ENCODE data around the gene TMEM60. TPM values are rescaled to one million over a fixed set of nuclear protein-coding genes. Genes with fewer than 3 reads are reported as not detected.

Gene TMEM60
- total and polyA plus RNA-seq, 2 of the 13 experiments (the other 11 are each of a cell fraction or from before 2014, with no cell fraction given) = 25.6 to 27.7 TPM

DNA sequence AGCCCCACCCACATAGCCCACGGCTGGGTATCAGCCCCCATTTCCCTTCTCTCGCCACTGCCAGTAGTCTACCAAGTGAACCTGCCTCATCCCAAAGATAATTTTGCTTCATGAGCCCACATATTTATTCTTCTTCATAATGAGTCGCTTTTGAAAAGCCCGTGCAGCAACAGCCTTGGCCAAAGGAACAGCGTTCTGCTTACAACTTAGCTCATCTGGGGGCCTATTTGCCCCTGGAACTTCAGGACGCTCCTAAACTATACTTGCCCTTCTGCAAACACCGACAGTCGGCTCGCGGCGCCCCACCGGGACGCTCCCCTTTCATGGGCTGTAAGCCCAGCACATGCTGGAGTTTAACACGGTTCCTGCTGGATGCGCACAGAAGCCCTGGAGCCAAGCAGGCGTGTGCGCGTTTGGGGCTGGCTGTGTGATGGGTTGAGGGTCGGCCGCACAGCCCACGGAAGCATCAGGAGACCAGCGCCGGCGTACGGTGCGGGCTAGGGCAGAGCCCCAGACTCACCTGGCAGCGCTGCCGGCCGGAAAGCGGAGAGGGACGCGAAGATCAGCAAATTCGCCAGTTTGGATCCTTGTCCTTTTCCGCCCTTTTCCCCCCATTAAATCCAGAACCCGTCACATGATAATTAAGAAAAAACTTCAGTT, 370 bp downstream of the TMEM60 start (continued):
- TF ChIP-seq, protein P1, sequence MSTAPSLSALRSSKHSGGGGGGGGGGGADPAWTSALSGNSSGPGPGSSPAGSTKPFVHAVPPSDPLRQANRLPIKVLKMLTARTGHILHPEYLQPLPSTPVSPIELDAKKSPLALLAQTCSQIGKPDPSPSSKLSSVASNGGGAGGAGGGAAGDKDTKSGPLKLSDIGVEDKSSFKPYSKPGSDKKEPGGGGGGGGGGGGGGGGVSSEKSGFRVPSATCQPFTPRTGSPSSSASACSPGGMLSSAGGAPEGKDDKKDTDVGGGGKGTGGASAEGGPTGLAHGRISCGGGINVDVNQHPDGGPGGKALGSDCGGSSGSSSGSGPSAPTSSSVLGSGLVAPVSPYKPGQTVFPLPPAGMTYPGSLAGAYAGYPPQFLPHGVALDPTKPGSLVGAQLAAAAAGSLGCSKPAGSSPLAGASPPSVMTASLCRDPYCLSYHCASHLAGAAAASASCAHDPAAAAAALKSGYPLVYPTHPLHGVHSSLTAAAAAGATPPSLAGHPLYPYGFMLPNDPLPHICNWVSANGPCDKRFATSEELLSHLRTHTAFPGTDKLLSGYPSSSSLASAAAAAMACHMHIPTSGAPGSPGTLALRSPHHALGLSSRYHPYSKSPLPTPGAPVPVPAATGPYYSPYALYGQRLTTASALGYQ (CRISPR knock-in tag; IDR thresholded peaks at IDR 0.05) = no peak
- TF ChIP-seq, protein P2, sequence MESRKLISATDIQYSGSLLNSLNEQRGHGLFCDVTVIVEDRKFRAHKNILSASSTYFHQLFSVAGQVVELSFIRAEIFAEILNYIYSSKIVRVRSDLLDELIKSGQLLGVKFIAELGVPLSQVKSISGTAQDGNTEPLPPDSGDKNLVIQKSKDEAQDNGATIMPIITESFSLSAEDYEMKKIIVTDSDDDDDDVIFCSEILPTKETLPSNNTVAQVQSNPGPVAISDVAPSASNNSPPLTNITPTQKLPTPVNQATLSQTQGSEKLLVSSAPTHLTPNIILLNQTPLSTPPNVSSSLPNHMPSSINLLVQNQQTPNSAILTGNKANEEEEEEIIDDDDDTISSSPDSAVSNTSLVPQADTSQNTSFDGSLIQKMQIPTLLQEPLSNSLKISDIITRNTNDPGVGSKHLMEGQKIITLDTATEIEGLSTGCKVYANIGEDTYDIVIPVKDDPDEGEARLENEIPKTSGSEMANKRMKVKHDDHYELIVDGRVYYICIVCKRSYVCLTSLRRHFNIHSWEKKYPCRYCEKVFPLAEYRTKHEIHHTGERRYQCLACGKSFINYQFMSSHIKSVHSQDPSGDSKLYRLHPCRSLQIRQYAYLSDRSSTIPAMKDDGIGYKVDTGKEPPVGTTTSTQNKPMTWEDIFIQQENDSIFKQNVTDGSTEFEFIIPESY (CRISPR knock-in tag; IDR thresholded peaks at IDR 0.05) = no peak
- TF ChIP-seq ZNF678 (CRISPR knock-in tag; IDR thresholded peaks at IDR 0.05) (peak; percentile 93; the same call in 1 of the 2 replicates), SUZ12 (IDR thresholded peaks at IDR 0.05; ENCODE audit: low read depth, low read length) (no peak), ZSCAN20 (CRISPR knock-in tag; IDR thresholded peaks at IDR 0.05; ENCODE audit: borderline replicate concordance) (no peak), SNAI1 (CRISPR knock-in tag; IDR thresholded peaks at IDR 0.05; ENCODE audit: borderline replicate concordance) (no peak), ZKSCAN1 (IDR thresholded peaks at IDR 0.05; ENCODE audit: low read length) (no peak), MIER3 (CRISPR knock-in tag; IDR thresholded peaks at IDR 0.05; ENCODE audit: borderline replicate concordance) (no peak), ZNF530 (CRISPR knock-in tag; IDR thresholded peaks at IDR 0.05; ENCODE audit: low read depth) (no peak), ZNF326 (CRISPR knock-in tag; IDR thresholded peaks at IDR 0.05; ENCODE audit: borderline replicate concordance) (no peak), TAF1 (CRISPR knock-in tag; IDR thresholded peaks at IDR 0.05) (peak; percentile 27; the same call in 1 of the 2 replicates), SP2 (CRISPR knock-in tag; IDR thresholded peaks at IDR 0.05) (no peak), FIP1L1 (IDR thresholded peaks at IDR 0.05; ENCODE audit: borderline replicate concordance, insufficient read depth, low read depth, low read length) (no peak), ZNF296 (CRISPR knock-in tag; conservative IDR thresholded peaks at IDR 0.05) (no peak)
- TF ChIP-seq, protein P3, sequence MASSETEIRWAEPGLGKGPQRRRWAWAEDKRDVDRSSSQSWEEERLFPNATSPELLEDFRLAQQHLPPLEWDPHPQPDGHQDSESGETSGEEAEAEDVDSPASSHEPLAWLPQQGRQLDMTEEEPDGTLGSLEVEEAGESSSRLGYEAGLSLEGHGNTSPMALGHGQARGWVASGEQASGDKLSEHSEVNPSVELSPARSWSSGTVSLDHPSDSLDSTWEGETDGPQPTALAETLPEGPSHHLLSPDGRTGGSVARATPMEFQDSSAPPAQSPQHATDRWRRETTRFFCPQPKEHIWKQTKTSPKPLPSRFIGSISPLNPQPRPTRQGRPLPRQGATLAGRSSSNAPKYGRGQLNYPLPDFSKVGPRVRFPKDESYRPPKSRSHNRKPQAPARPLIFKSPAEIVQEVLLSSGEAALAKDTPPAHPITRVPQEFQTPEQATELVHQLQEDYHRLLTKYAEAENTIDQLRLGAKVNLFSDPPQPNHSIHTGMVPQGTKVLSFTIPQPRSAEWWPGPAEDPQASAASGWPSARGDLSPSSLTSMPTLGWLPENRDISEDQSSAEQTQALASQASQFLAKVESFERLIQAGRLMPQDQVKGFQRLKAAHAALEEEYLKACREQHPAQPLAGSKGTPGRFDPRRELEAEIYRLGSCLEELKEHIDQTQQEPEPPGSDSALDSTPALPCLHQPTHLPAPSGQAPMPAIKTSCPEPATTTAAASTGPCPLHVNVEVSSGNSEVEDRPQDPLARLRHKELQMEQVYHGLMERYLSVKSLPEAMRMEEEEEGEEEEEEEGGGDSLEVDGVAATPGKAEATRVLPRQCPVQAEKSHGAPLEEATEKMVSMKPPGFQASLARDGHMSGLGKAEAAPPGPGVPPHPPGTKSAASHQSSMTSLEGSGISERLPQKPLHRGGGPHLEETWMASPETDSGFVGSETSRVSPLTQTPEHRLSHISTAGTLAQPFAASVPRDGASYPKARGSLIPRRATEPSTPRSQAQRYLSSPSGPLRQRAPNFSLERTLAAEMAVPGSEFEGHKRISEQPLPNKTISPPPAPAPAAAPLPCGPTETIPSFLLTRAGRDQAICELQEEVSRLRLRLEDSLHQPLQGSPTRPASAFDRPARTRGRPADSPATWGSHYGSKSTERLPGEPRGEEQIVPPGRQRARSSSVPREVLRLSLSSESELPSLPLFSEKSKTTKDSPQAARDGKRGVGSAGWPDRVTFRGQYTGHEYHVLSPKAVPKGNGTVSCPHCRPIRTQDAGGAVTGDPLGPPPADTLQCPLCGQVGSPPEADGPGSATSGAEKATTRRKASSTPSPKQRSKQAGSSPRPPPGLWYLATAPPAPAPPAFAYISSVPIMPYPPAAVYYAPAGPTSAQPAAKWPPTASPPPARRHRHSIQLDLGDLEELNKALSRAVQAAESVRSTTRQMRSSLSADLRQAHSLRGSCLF (CRISPR knock-in tag; IDR thresholded peaks at IDR 0.05; ENCODE audit: borderline replicate concordance) = no peak
- TF ChIP-seq, protein P4, sequence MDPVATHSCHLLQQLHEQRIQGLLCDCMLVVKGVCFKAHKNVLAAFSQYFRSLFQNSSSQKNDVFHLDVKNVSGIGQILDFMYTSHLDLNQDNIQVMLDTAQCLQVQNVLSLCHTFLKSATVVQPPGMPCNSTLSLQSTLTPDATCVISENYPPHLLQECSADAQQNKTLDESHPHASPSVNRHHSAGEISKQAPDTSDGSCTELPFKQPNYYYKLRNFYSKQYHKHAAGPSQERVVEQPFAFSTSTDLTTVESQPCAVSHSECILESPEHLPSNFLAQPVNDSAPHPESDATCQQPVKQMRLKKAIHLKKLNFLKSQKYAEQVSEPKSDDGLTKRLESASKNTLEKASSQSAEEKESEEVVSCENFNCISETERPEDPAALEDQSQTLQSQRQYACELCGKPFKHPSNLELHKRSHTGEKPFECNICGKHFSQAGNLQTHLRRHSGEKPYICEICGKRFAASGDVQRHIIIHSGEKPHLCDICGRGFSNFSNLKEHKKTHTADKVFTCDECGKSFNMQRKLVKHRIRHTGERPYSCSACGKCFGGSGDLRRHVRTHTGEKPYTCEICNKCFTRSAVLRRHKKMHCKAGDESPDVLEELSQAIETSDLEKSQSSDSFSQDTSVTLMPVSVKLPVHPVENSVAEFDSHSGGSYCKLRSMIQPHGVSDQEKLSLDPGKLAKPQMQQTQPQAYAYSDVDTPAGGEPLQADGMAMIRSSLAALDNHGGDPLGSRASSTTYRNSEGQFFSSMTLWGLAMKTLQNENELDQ (CRISPR knock-in tag; IDR thresholded peaks at IDR 0.05; ENCODE audit: borderline replicate concordance) = no peak

All from HepG2 (cell line).